Measurements from ENCODE around the gene DCUN1D3.
"Not testable (repeated sequence)": the region's sequence is repeated elsewhere in the genome, so short reads cannot be mapped to it uniquely, and the experiment has no call there.

The DCUN1D3 gene

GRCh38 chr16:20814784-20815183 lies 85.4 kb downstream of the DCUN1D3 start:
- no peak for DNase-seq

GRCh38 chr16:20812510-20812909 lies 87.6 kb downstream of the DCUN1D3 start:
- DNase-seq, result no peak

- DNase-seq, result no peak
Observed at GRCh38 chr16:20811889-20812439, 88.2 kb downstream of the DCUN1D3 start.

GRCh38 chr16:20807862-20808261 lies 92.3 kb downstream of the DCUN1D3 start:
- no peak for DNase-seq

GRCh38 chr16:20806168-20807050 lies 93.7 kb downstream of the DCUN1D3 start, which contains the start of the genes ERI2 and REXO5:
Gene ERI2, minus strand, starts transcription at chr16:20806472. Its CDS starts 42 bp downstream, at chr16:20806430.
Gene REXO5, plus strand, starts transcription at chr16:20806527. Its CDS starts 427 bp downstream, at chr16:20806954.
- DNase-seq, result peak; percentile 96

GRCh38 chr16:20805684-20806167 lies 94.4 kb downstream of the DCUN1D3 start:
- not testable (repeated sequence) for DNase-seq

Measured in NCI-H2227 treated with DMSO at 0.1 percent for 48 hours (cell line).